RWPE2 (cell line): ENCODE data around the gene GPR180.

ENCODE experiments used
- ATAC-seq: fragments of 200-7000 bp; cut with Tn5 transposase; 3 replicates; pipeline ENCODE4 v1.9.1; 2021; ENCODE audit warnings: low read depth
- DNase-seq: peaks from one replicate; pipeline ENCODE4 v3.0.0-alpha.2; 2020; ENCODE audit warnings: low spot score
- H3K27ac ChIP-seq: fragments of 450-650 bp; 2 replicates; pipeline ENCODE4 v1.5.1; 2017; ENCODE audit warnings: mild to moderate bottlenecking; ENCODE audit not compliant: poor library complexity, severe bottlenecking
- H3K27me3 ChIP-seq: fragments of 250-450 bp; sonication (Bioruptor Pico); 2 replicates; pipeline ENCODE4 v1.5.1; 2021; ENCODE audit warnings: mild to moderate bottlenecking, moderate library complexity; ENCODE audit not compliant: insufficient read depth, poor library complexity, severe bottlenecking
- H3K36me3 ChIP-seq: fragments of 250-450 bp; sonication (Bioruptor Pico); 2 replicates; pipeline ENCODE4 v1.5.1; 2020; ENCODE audit warnings: low read depth, mild to moderate bottlenecking, moderate library complexity
- H3K4me1 ChIP-seq: fragments of 250-450 bp; sonication (Bioruptor Pico); 2 replicates; pipeline ENCODE4 v1.5.1; 2021; ENCODE audit warnings: mild to moderate bottlenecking, moderate library complexity; ENCODE audit not compliant: insufficient read depth, poor library complexity, severe bottlenecking
- H3K4me3 ChIP-seq: fragments of 250-450 bp; sonication (Bioruptor Pico); 2 replicates; pipeline ENCODE4 v1.5.1; 2021; ENCODE audit warnings: mild to moderate bottlenecking, moderate library complexity; ENCODE audit not compliant: severe bottlenecking
- H3K9me3 ChIP-seq: fragments of 250-450 bp; sonication (Bioruptor Pico); 2 replicates; pipeline ENCODE4 v1.5.1; 2021; ENCODE audit warnings: mild to moderate bottlenecking, moderate library complexity; ENCODE audit not compliant: severe bottlenecking
- TF ChIP-seq, protein P1 (sequence below): fragments of 450-650 bp; IDR thresholded peaks from one replicate; pipeline ENCODE4 v1.5.1; 2017; ENCODE audit warnings: mild to moderate bottlenecking, moderate library complexity; ENCODE audit not compliant: poor library complexity, severe bottlenecking

Gene GPR180

DNA sequence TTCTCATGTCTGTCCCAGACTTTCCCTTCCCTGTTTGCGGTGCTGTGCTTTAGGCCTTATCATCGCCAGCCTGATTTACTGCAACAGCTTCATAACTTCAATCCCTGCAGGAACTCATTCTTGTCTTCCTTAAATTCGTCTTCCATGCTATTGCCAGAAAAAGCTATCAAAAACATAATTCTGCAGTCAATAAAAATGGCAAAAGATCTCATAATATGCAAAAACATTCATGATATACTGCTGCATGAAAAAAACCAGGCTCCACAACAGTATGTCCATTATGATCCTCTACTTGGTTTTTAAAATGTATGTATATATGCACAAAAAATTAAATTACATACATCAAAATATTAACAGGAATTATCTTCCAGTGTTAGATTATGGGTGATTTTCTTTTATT, 34.1 kb upstream of the GPR180 start:
- DNase-seq (no peak), ATAC-seq (no peak)
- H3K27me3 ChIP-seq = no peaks in the 10 kb centered on the region
- peaks cover 13% of the 10 kb centered on the region for H3K36me3 ChIP-seq
- TF ChIP-seq, protein P1, sequence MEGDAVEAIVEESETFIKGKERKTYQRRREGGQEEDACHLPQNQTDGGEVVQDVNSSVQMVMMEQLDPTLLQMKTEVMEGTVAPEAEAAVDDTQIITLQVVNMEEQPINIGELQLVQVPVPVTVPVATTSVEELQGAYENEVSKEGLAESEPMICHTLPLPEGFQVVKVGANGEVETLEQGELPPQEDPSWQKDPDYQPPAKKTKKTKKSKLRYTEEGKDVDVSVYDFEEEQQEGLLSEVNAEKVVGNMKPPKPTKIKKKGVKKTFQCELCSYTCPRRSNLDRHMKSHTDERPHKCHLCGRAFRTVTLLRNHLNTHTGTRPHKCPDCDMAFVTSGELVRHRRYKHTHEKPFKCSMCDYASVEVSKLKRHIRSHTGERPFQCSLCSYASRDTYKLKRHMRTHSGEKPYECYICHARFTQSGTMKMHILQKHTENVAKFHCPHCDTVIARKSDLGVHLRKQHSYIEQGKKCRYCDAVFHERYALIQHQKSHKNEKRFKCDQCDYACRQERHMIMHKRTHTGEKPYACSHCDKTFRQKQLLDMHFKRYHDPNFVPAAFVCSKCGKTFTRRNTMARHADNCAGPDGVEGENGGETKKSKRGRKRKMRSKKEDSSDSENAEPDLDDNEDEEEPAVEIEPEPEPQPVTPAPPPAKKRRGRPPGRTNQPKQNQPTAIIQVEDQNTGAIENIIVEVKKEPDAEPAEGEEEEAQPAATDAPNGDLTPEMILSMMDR = no peak
- H3K9me3 ChIP-seq = no peaks in the 10 kb centered on the region
- no peak overlapping the region for H3K27ac ChIP-seq
- no peak overlapping the region for H3K4me3 ChIP-seq
- H3K4me1 ChIP-seq = no peaks in the 10 kb centered on the region

DNA sequence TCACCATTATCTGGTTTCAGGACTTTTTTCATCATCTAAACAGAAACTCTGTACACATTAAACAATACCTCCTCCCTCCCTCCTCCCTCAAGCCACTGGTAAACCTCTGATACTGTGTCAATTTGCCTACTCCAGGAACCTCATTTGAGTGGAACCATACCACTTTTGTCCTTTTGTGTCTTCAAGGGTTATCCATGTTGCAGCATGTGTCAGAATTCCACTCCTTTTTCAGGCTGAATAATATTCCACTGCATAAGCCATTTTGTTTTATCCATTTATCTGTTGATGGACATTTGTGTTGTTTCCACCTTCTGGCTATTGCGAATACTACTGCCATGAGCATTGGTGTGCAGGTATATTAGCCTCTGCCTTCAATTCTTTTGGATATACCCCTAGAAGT, 33.2 kb upstream of the GPR180 start:
- Histone ChIP-seq H3K27ac (no peak overlapping the region), H3K27me3 (no peaks in the 10 kb centered on the region), H3K9me3 (no peaks in the 10 kb centered on the region), H3K4me1 (no peaks in the 10 kb centered on the region), H3K4me3 (no peak overlapping the region), H3K36me3 (peaks cover 20% of the 10 kb centered on the region)
- DNase-seq = no peak
- no peak for ATAC-seq
- TF ChIP-seq, protein P1 = no peak

DNA sequence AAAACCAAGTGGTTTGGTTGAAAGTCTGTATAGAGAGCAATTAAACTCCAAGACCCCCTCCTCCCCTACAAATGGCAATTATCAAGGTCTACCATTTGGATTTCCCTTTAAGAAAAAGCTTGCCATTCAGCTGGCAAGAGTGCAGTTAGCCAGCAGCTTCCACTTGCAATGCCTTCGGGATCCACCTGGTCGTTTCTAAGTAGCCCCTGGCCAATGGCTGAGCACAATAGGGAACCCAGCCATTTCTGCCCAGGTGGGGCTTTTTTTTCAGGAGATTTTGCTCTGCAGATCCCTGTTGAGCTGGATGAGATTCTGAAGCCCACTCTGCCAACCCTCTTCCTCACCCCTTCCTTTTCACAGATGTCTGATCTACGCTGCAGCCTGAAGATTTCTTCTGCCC, 32.0 kb upstream of the GPR180 start:
- ATAC-seq (no peak), DNase-seq (no peak)
- Histone ChIP-seq H3K9me3 (no peaks in the 10 kb centered on the region), H3K36me3 (peaks cover 32% of the 10 kb centered on the region), H3K4me3 (no peak overlapping the region), H3K27me3 (no peaks in the 10 kb centered on the region), H3K27ac (no peak overlapping the region), H3K4me1 (no peaks in the 10 kb centered on the region)
- TF ChIP-seq, protein P1 = no peak

DNA sequence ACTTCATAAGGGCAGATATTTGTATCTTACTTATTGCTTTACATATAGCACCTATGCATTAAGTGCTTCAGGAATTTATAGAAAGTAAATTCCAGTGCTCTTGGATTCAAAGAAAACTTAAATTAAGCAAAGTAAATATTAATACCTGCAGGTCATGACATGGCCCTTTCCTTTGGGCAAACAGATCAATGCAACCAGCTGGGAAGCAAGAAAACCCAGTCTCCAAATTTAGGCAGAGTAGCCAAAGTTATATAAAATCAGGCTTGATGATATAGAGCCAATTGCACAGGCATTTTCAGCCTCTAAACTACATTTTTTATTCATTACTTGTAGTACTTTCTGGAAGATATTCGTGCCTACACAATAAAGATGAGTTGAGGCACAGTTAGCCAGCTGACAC, 22.6 kb upstream of the GPR180 start:
- no peak for DNase-seq
- H3K27ac ChIP-seq = no peak overlapping the region
- peaks cover 4% of the 10 kb centered on the region for H3K4me1 ChIP-seq
- TF ChIP-seq, protein P1 = no peak
- H3K27me3 ChIP-seq = no peaks in the 10 kb centered on the region
- no peaks in the 10 kb centered on the region for H3K9me3 ChIP-seq
- H3K36me3 ChIP-seq = peaks cover 98% of the 10 kb centered on the region
- no peak overlapping the region for H3K4me3 ChIP-seq
- ATAC-seq = no peak

DNA sequence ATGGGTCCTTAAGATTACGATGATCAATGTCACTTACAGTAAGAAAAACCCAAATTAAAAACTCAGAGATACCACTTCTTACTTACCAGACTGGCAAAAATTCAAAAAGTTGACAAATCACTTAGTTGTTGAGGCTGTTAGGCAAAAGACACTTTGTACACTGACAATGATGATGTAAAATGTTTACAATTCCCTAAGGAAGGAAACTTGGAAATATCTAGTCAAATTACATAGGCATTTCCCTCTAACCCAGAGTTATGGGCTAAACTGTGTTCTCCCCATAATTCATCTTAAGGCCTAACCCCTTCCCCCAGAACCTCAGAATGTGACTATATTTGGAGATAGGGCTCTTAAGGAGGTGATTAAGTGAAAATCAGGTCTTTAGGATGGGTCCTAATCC, 17.7 kb upstream of the GPR180 start:
- no peak overlapping the region for H3K27ac ChIP-seq
- H3K9me3 ChIP-seq = no peaks in the 10 kb centered on the region
- ATAC-seq = no peak
- no peaks in the 10 kb centered on the region for H3K27me3 ChIP-seq
- H3K4me3 ChIP-seq = no peak overlapping the region
- peaks cover 4% of the 10 kb centered on the region for H3K4me1 ChIP-seq
- DNase-seq = no peak
- peaks cover 83% of the 10 kb centered on the region for H3K36me3 ChIP-seq
- TF ChIP-seq, protein P1 = no peak
